Measurements from ENCODE around the gene PLAU.

GRCh38 chr10:73922007-73922863, 11.3 kb downstream of the PLAU start:
- TF ChIP-seq CTCF (IDR thresholded peaks at IDR 0.05; ENCODE audit: poor library complexity) = no peak
- no peak for TF ChIP-seq EZH2phosphoT487 (IDR thresholded peaks at IDR 0.05; ENCODE audit: low read depth, severe bottlenecking, unreplicated experiment)
- no peak for TF ChIP-seq EZH2 (IDR thresholded peaks at IDR 0.05; ENCODE audit: borderline replicate concordance)

Measured in hepatocyte (in vitro differentiated cells).